ENCODE measurements around the gene ZRANB3. TPM values are rescaled to one million over a fixed set of nuclear protein-coding genes. Genes with fewer than 3 reads are reported as not detected.

The ZRANB3 gene
- total RNA-seq, 2 experiments from 2014 or later: 7.6 TPM

DNA sequence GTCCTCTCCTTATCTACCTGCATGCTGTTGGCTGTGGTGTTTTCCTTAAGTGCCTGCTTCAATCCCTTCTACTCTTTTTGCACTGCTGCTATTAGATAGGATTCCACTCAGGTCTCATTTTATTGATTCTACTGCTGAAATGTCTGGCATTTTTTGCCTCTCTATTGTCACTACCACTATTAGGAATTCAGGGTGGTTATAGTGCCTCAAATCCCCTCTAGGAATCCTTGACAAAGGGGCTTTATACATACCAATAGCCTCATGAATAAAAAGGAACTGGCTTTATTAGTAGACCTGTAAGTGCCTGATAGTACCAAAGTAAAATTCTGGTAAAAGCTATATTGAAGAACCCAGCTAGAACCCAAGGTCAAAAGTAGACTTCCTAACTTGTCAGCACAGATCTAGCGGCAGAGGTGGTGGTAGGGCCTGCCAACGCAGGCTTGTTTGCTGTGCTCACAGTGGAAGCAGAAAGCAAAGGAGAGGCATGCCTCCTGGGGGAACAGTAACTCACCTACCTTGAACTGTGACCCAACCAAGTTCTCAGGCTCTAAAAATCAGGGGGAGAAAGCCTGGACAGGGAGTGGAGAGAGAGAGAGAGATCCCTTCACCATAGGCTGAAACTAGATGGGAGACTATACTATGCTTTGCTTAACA is 278.1 kb downstream of the ZRANB3 start:
- Mint-ChIP-seq H3K4me1 (peaks cover 2% of the 10 kb centered on the region), H3K27ac (no peak overlapping the region), H3K4me3 (no peak overlapping the region), H3K36me3 (peaks cover 29% of the 10 kb centered on the region), H3K27me3 (no peaks in the 10 kb centered on the region), H3K9me3 (ENCODE audit: low read depth) (peaks cover 17% of the 10 kb centered on the region)
- DNase-seq (no peak), ATAC-seq (no peak)
- CTCF ChIA-PET: no interaction called here

DNA sequence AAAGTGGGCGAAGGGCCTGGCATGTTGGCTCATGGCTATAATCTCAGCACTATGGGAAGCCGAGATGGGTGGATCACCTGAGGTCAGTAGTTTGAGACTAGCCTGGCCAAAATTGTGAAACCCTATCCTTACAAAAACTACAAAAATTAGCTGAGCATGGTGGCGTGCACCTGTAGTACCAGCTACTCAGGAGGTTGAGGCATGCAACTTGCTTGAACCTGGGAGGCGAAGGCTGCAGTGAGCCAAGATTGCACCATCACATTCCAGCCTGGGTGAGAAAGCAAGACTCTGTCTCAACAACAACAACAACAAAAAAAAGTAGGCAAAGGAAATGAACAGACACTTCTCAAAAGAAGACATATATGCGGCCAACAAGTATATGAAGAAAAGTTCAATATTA is 282.4 kb downstream of the ZRANB3 start:
- H3K4me1 Mint-ChIP-seq: peaks cover 20% of the 10 kb centered on the region

DNA sequence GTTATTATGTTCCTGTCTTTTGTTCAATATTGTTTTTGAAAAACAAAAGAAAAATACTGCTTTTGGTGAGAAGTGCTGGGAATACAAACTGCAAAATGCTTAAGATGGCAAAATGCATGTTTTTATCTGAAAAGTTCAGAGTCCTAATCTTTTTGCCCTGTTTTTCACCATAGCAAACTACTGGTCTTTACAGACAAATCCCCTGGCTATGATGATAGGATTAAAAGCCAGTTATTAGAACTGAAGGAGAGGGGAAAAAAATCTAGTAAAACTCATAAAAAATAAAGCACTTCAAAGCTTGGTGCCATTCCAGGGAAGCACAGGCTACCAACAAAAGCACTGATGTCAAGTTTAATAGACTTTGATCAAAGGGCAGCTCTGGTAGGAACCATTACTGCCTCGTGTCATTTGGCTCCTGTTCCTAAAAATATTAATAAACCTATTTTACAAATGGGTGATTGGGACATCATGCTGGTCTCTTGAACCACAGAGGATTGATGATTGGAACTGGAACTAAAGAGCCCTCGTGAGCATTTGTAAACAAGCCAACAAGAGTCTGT is 284.2 kb downstream of the ZRANB3 start:
- DNase-seq (no peak), ATAC-seq (no peak)
- Mint-ChIP-seq H3K27ac (no peak overlapping the region), H3K4me1 (peaks cover 25% of the 10 kb centered on the region), H3K36me3 (peaks cover 26% of the 10 kb centered on the region), H3K27me3 (no peaks in the 10 kb centered on the region), H3K4me3 (no peak overlapping the region), H3K9me3 (ENCODE audit: low read depth) (peaks cover 14% of the 10 kb centered on the region)
- CTCF ChIA-PET: no interaction called here

More for the DNA sequence above, 282.4 kb downstream of the ZRANB3 start:
- peaks cover 14% of the 10 kb centered on the region for H3K9me3 Mint-ChIP-seq (ENCODE audit: low read depth)
- no peak for DNase-seq
- H3K27me3 Mint-ChIP-seq: no peaks in the 10 kb centered on the region
- H3K27ac Mint-ChIP-seq: no peak overlapping the region
- ATAC-seq: no peak
- H3K4me3 Mint-ChIP-seq: no peak overlapping the region
- CTCF ChIA-PET: no interaction called here
- H3K36me3 Mint-ChIP-seq: peaks cover 27% of the 10 kb centered on the region

DNA sequence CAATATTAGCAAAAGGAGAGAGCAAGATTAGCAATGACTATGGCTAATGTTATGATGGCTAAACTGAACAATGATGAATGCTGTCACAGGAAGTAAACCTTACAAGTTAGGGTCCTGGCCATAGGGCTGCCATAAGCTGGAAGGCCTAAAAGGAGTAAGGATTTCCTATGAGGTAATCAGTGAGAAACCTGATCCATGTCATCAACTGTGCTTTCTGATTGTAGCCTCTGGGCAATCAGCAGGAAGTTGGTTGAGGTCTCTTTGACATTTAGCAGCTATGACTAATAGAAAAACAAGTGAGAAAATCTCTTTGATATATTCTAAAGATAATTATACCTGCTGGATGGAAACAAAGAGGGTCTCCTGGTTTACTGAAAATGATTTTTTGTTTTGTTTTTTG is 285.9 kb downstream of the ZRANB3 start:
- ATAC-seq: peak; percentile 97
- Mint-ChIP-seq H3K27me3 (no peaks in the 10 kb centered on the region), H3K4me3 (no peak overlapping the region), H3K27ac (peak overlapping the region; percentile 85), H3K4me1 (peaks cover 25% of the 10 kb centered on the region), H3K9me3 (ENCODE audit: low read depth) (peaks cover 6% of the 10 kb centered on the region), H3K36me3 (peaks cover 14% of the 10 kb centered on the region)
- CTCF ChIA-PET: interaction anchor here (2.0 kb wide), 1 partner anchor 9 kb away, joined by 5 read pairs; no protein-coding TSS in a partner anchor
- DNase-seq: peak; percentile 58

- Mint-ChIP-seq H3K27me3 (no peaks in the 10 kb centered on the region), H3K4me1 (peaks cover 5% of the 10 kb centered on the region), H3K9me3 (ENCODE audit: low read depth) (peaks cover 3% of the 10 kb centered on the region), H3K36me3 (peaks cover 6% of the 10 kb centered on the region), H3K4me3 (no peak overlapping the region), H3K27ac (no peak overlapping the region)
- CTCF ChIA-PET: no interaction called here
- no peak for DNase-seq
- ATAC-seq: no peak
These were observed 292.4 kb downstream of the ZRANB3 start for GRCh38 chr2:135238651-135239050.

DNA sequence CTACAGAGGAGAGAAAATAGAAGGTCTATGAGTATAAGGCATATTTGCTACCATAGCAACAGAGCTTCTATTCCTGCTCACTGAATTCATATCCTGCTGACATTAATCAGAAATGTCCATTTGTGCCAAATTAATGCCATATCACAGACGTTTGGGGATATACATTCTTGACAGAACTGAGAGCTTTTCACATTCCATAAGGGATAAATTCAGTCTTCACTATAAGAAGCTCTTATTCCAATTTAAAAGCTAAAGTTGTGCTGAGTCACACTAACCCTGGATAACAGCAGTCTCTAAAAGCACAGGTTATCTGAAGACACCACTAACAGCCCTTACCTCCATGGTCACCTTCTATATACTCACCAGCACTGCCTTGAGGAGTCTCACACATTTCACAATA is 300.9 kb downstream of the ZRANB3 start:
- ATAC-seq (no peak), DNase-seq (no peak)
- Mint-ChIP-seq H3K9me3 (ENCODE audit: low read depth) (peaks cover 2% of the 10 kb centered on the region), H3K36me3 (peaks cover 10% of the 10 kb centered on the region), H3K4me3 (no peak overlapping the region), H3K27ac (no peak overlapping the region), H3K4me1 (no peaks in the 10 kb centered on the region), H3K27me3 (no peaks in the 10 kb centered on the region)
- CTCF ChIA-PET: no interaction called here

GRCh38 chr2:135227386-135227785 is 303.6 kb downstream of the ZRANB3 start:
- no peak overlapping the region for H3K4me3 Mint-ChIP-seq
- H3K9me3 Mint-ChIP-seq (ENCODE audit: low read depth): no peaks in the 10 kb centered on the region
- no peaks in the 10 kb centered on the region for H3K4me1 Mint-ChIP-seq
- DNase-seq (no peak), ATAC-seq (no peak)
- H3K27me3 Mint-ChIP-seq: no peaks in the 10 kb centered on the region
- H3K36me3 Mint-ChIP-seq: peaks cover 8% of the 10 kb centered on the region
- H3K27ac Mint-ChIP-seq: no peak overlapping the region
- CTCF ChIA-PET: interaction anchor here (0.7 kb wide), 1 partner anchor 17 kb away, joined by 4 read pairs; no protein-coding TSS in a partner anchor

- CTCF ChIA-PET: interaction anchor here (0.7 kb wide), 1 partner anchor 17 kb away, joined by 4 read pairs; no protein-coding TSS in a partner anchor
- H3K27ac Mint-ChIP-seq: no peak overlapping the region
- no peaks in the 10 kb centered on the region for H3K27me3 Mint-ChIP-seq
- DNase-seq: no peak
- peaks cover 8% of the 10 kb centered on the region for H3K36me3 Mint-ChIP-seq
- ATAC-seq: no peak
- H3K4me1 Mint-ChIP-seq: no peaks in the 10 kb centered on the region
- H3K4me3 Mint-ChIP-seq: no peak overlapping the region
- H3K9me3 Mint-ChIP-seq (ENCODE audit: low read depth): no peaks in the 10 kb centered on the region
These were observed 304.1 kb downstream of the ZRANB3 start for GRCh38 chr2:135226961-135227360.

- Mint-ChIP-seq H3K27me3 (no peaks in the 10 kb centered on the region), H3K4me3 (no peak overlapping the region), H3K9me3 (ENCODE audit: low read depth) (no peaks in the 10 kb centered on the region), H3K36me3 (peaks cover 9% of the 10 kb centered on the region), H3K4me1 (no peaks in the 10 kb centered on the region), H3K27ac (no peak overlapping the region)
- no peak for ATAC-seq
- DNase-seq: no peak
- CTCF ChIA-PET: interaction anchor here (1.5 kb wide), 1 partner anchor 221 kb away, joined by 4 read pairs; no protein-coding TSS in a partner anchor
These were observed 305.2 kb downstream of the ZRANB3 start for GRCh38 chr2:135225781-135226180.

- Mint-ChIP-seq H3K27me3 (no peaks in the 10 kb centered on the region), H3K4me3 (no peak overlapping the region), H3K36me3 (peaks cover 3% of the 10 kb centered on the region), H3K27ac (no peak overlapping the region), H3K9me3 (ENCODE audit: low read depth) (no peaks in the 10 kb centered on the region), H3K4me1 (no peaks in the 10 kb centered on the region)
- ATAC-seq: no peak
- DNase-seq: no peak
- CTCF ChIA-PET: no interaction called here
These were observed 311.8 kb downstream of the ZRANB3 start for GRCh38 chr2:135219226-135219625.

DNA sequence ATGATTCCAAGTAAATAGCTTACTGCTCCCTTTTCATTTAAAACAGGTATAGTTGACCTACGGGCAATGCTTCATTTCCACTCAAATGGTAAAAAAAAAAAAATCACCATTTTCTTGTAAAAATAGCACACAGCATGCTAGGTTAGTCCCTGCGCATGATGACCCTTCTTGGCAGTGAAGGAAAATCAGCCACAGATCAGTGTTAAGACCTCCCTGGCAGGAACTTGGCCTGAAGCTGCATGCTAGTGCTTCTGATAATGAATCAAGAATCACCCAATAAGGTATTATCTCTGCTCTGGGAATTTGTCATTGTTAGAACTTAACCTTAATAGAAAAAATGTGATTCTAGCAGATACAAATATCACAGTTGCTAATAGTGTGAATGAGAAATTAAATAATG is 312.6 kb downstream of the ZRANB3 start:
- H3K36me3 Mint-ChIP-seq: peaks cover 3% of the 10 kb centered on the region
- H3K27ac Mint-ChIP-seq: no peak overlapping the region
- CTCF ChIA-PET: interaction anchor here (1.0 kb wide), 1 partner anchor 15 kb away, joined by 3 read pairs; no protein-coding TSS in a partner anchor
- H3K4me3 Mint-ChIP-seq: no peak overlapping the region
- H3K27me3 Mint-ChIP-seq: no peaks in the 10 kb centered on the region
- no peaks in the 10 kb centered on the region for H3K4me1 Mint-ChIP-seq
- H3K9me3 Mint-ChIP-seq (ENCODE audit: low read depth): no peaks in the 10 kb centered on the region
- DNase-seq: no peak
- ATAC-seq: no peak

- Mint-ChIP-seq H3K4me1 (no peaks in the 10 kb centered on the region), H3K4me3 (no peak overlapping the region), H3K27me3 (no peaks in the 10 kb centered on the region), H3K27ac (no peak overlapping the region), H3K9me3 (ENCODE audit: low read depth) (no peaks in the 10 kb centered on the region), H3K36me3 (peaks cover 2% of the 10 kb centered on the region)
- ATAC-seq: no peak
- DNase-seq: no peak
- CTCF ChIA-PET: no interaction called here
These were observed 318.3 kb downstream of the ZRANB3 start for GRCh38 chr2:135212757-135213156.

- Mint-ChIP-seq H3K27ac (no peak overlapping the region), H3K9me3 (ENCODE audit: low read depth) (no peaks in the 10 kb centered on the region), H3K27me3 (no peaks in the 10 kb centered on the region), H3K4me3 (no peak overlapping the region), H3K36me3 (no peaks in the 10 kb centered on the region), H3K4me1 (no peaks in the 10 kb centered on the region)
- no peak for ATAC-seq
- DNase-seq: no peak
- CTCF ChIA-PET: interaction anchor here (0.6 kb wide), 1 partner anchor 12 kb away, joined by 3 read pairs; no protein-coding TSS in a partner anchor
These were observed 323.0 kb downstream of the ZRANB3 start for GRCh38 chr2:135208016-135208415.

GRCh38 chr2:135203944-135204343 is 327.1 kb downstream of the ZRANB3 start:
- Mint-ChIP-seq H3K36me3 (peaks cover 2% of the 10 kb centered on the region), H3K4me1 (no peaks in the 10 kb centered on the region), H3K27ac (no peak overlapping the region), H3K27me3 (no peaks in the 10 kb centered on the region), H3K4me3 (no peak overlapping the region), H3K9me3 (ENCODE audit: low read depth) (no peaks in the 10 kb centered on the region)
- ATAC-seq: no peak
- CTCF ChIA-PET: no interaction called here
- DNase-seq: no peak
